Cardiac fibroblast (primary cell): ENCODE data around the gene IQGAP3.

Source experiments
- DNase-seq, 2 donors: peaks; one replicate each; pipeline versions ENCODE4 v3.0.0 to v3.0.0-alpha.2; 2010; ENCODE audit warnings: low read depth in 2 of 2
- H3K4me3 ChIP-seq, 2 donors: replicated peaks in 1 of 2; 1 replicate in 1 of 2; 2 replicates in 1 of 2; pipeline ENCODE4 v1.5.1; 2011; ENCODE audit warnings: low read depth in 2 of 2, low read length in 2 of 2, mild to moderate bottlenecking in 2 of 2, moderate library complexity in 1 of 2
- TF ChIP-seq, protein P1 (sequence below): IDR thresholded peaks from one replicate; pipeline ENCODE4 v1.5.1; 2011; ENCODE audit warnings: low read depth, mild to moderate bottlenecking, low read length, inconsistent platforms

The IQGAP3 gene

GRCh38 chr1:156491151-156491949 is 81.0 kb downstream of the IQGAP3 start:
- no peak overlapping the region for H3K4me3 ChIP-seq
- no peak for DNase-seq
- TF ChIP-seq, protein P1, sequence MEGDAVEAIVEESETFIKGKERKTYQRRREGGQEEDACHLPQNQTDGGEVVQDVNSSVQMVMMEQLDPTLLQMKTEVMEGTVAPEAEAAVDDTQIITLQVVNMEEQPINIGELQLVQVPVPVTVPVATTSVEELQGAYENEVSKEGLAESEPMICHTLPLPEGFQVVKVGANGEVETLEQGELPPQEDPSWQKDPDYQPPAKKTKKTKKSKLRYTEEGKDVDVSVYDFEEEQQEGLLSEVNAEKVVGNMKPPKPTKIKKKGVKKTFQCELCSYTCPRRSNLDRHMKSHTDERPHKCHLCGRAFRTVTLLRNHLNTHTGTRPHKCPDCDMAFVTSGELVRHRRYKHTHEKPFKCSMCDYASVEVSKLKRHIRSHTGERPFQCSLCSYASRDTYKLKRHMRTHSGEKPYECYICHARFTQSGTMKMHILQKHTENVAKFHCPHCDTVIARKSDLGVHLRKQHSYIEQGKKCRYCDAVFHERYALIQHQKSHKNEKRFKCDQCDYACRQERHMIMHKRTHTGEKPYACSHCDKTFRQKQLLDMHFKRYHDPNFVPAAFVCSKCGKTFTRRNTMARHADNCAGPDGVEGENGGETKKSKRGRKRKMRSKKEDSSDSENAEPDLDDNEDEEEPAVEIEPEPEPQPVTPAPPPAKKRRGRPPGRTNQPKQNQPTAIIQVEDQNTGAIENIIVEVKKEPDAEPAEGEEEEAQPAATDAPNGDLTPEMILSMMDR: no peak

- no peak for DNase-seq
- TF ChIP-seq, protein P1: peak; percentile 24
- H3K4me3 ChIP-seq: no peak overlapping the region
These were observed 81.8 kb downstream of the IQGAP3 start for GRCh38 chr1:156490401-156491032.

DNA sequence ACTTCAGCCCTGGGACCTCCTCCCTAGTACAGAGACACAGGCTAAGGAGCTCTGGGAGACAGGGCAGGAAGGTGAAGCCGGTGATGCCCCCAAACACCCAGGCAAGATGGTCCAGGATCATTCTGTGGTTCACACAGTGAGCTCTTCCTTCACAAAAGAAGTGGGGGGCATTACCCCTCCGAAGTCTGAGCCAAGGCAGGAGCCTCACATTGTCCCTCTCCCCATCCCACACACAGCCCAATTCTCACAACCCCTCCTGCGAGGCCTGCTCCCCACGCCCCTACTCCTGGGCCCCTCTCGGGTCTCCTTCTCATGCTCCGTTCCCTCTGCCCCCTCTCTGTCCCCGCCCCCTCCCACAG is 82.5 kb downstream of the IQGAP3 start:
- no peak for DNase-seq
- H3K4me3 ChIP-seq: no peak overlapping the region
- TF ChIP-seq, protein P1: no peak

DNA sequence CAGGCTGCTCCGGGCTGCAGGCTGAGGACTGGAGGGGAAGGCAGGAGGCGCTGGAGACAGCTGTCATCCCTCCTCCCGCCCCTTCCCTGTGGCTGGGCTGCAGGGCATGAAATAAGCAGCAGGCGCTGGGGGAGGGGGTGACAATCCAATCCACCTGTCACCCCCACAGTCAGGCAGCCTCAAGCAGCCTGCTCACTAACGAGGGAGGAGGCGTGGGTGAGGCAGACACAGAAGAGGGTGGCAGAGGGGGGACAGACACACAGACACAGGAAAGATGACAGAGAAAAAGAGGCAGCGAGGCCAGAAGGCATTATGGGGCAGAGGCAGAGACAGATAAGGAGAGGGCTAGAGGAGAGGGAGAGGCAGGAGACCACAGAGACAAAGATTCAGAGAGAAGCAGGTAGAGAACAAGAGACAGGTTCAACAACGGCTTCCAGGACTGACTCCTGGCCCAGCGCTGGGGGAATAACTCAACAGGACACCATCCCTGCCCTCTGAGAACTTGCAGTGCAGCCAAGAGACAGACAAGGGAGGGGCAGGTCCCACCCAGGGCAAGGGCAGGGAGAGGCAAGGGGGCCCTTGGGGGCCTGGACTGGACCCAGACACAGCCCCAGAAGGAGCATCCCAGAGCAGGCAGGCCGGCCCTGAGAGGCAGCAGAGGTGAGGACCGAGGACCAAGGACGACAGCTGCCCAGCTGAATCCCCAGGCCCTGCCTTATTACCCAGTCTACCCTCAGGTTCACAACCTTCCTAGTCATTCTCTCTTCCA is 83.0 kb downstream of the IQGAP3 start:
- no peak overlapping the region for H3K4me3 ChIP-seq
- TF ChIP-seq, protein P1: no peak
- DNase-seq: no peak

GRCh38 chr1:156488566-156489165 is 83.7 kb downstream of the IQGAP3 start:
- DNase-seq: no peak
- H3K4me3 ChIP-seq: no peak overlapping the region
- TF ChIP-seq, protein P1: no peak

GRCh38 chr1:156487862-156488261 is 84.5 kb downstream of the IQGAP3 start:
- no peak overlapping the region for H3K4me3 ChIP-seq
- TF ChIP-seq, protein P1: no peak
- DNase-seq: no peak
